ENCODE measurements around the gene THADA. TPM values are rescaled to one million over a fixed set of nuclear protein-coding genes. Genes with fewer than 3 reads are reported as not detected.

Gene THADA
- polyA plus RNA-seq, 4 donors, result 6.3 to 13.5 (median 12.7) TPM

DNA sequence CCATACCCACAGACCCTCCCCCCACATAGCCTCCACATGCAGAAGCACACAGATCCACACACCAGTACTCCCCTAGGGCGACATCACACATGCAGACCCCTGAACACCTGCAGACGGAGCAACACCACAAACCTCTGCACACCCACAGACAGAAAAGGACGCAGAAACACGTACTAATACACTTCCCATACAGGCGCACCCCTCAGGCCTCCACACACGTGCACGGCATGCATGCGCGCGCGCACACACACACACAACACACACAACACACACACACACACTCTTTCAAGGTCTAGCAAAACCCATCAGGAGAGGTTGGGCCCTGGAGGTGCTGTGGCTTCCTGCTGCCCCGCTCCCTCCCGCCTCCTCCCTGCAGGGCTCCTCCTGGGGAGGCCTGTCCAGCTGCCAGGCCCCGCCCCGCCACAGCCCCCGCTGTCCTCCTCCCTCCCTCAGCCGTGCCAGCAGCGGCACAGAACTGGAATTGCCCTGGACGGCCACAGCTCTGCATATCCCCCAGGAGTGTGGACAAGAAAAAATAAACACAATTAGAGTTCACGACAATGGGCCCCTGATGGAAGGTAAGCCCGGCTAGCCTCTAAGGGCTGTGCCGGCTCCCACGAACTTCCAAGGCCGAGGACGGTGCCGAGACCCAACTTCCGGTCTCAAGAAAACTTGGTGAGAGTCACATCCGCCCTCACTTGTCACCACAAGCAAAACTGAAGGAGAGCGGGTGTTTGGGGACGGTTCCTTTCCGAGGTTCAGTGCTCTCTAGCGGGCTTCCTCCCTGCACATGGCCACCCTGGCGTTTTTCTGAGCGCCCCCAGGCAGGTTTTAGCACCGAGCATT is 376.2 kb downstream of the THADA start:
- H3K36me3 ChIP-seq (ENCODE audit: control insufficient read depth in 3 of 3, insufficient read depth in 2 of 3, low read depth in 1 of 3, low read length in 3 of 3), result peaks cover 11 to 20% (median 13%) of the 10 kb centered on the region in 3 donors
- peaks cover 0 to 41% (median 15%) of the 10 kb centered on the region in 3 donors for H3K4me1 ChIP-seq (ENCODE audit: control insufficient read depth in 3 of 3, insufficient read depth in 2 of 3, low read depth in 1 of 3, low read length in 2 of 3)
- no peak for FAIRE-seq
- H3K27me3 ChIP-seq (ENCODE audit: control insufficient read depth in 3 of 3, insufficient read depth in 3 of 3, low read length in 3 of 3), result no peaks in the 10 kb centered on the region
- no peaks in the 10 kb centered on the region for H3K9me3 ChIP-seq (ENCODE audit: control insufficient read depth in 2 of 2, insufficient read depth in 1 of 2, low read depth in 1 of 2, low read length in 1 of 2)
- DNase-seq, result peak; percentile 94 to 95
- H3K4me3 ChIP-seq (ENCODE audit: low read depth in 1 of 3, low read length in 3 of 3), result peak overlapping the region; percentile 21 to 91 (median 28)
- WGBS, 3 donors, result 0 to 3% (median 0%) methylated on average over 35 of the region's 35 CpGs
- peak overlapping the region; percentile 92 to 93 (median 93) for H3K27ac ChIP-seq (ENCODE audit: low read depth in 1 of 3, low read length in 2 of 3)

DNA sequence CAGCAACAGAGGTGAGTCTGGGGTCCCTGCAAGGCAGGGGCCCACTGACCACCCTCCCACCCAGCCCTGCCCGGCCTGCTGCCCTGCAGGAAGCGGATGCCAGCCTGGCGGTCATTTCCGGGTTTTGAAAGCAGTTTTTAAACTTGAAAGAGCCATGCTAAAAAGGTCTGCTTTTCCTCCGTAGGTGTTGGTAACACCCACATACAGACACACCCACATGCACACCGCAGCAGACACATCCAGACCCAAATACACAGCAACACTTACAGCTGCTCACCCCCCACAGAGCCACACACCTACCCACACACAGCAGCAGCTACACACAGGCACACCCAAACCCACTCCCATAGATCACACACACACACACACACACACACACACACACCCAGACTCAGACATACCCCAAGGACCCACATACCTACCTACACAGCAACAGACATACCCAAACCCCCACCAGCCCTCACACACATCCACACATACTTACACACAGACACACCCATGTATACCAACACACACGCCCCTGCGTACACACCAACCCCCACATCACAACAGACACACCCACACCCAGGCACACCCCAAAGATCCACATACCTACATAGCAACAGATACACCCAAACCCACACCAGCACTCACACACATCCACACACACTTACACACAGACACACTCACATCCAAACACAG is 377.0 kb downstream of the THADA start:
- Histone ChIP-seq H3K36me3 (ENCODE audit: control insufficient read depth in 3 of 3, insufficient read depth in 2 of 3, low read depth in 1 of 3, low read length in 3 of 3) (peaks cover 5 to 16% (median 7%) of the 10 kb centered on the region in 3 donors), H3K9me3 (ENCODE audit: control insufficient read depth in 2 of 2, insufficient read depth in 1 of 2, low read depth in 1 of 2, low read length in 1 of 2) (no peaks in the 10 kb centered on the region), H3K27me3 (ENCODE audit: control insufficient read depth in 3 of 3, insufficient read depth in 3 of 3, low read length in 3 of 3) (no peaks in the 10 kb centered on the region), H3K4me3 (ENCODE audit: low read depth in 1 of 3, low read length in 3 of 3) (peak overlapping the region; percentile 19 to 91 (median 21)), H3K27ac (ENCODE audit: low read depth in 1 of 3, low read length in 2 of 3) (peak overlapping the region; percentile 92 to 93 (median 93)), H3K4me1 (ENCODE audit: control insufficient read depth in 3 of 3, insufficient read depth in 2 of 3, low read depth in 1 of 3, low read length in 2 of 3) (peaks cover 0 to 41% (median 15%) of the 10 kb centered on the region in 3 donors)
- DNase-seq (peak; percentile 84 to 85), FAIRE-seq (no peak)
- 2 to 5% (median 3%) methylated on average over 8 of the region's 8 CpGs for WGBS, 3 donors

DNA sequence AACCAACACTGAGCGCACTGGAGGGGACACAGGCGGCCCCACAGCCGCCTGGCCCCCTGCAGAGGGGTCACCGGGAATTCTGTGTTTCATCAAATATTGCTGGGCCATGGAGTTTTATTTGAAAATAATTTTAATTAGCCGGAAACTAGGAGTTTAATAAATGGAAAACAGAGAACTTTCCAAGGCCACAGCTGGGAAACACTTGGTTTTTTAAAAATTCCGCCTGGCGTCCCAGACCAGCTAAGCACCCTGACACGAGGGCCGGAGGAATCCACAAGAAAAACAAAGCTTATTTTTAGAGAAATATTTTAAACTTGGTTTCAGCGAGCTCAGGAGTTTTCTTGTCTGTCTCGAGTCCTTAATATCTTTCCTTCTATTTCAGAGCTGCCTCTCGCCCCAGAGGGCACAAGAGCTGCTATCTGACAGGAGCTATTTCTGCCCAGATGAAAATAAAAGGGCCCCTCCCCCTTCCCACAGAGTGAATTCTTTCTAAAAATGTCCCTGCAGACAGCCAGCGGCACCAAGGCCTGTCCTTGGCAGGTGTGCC is 377.6 kb downstream of the THADA start:
- peak overlapping the region in 1 of 3 donors; percentile 19 for H3K4me3 ChIP-seq (ENCODE audit: low read depth in 1 of 3, low read length in 3 of 3)
- FAIRE-seq (no peak), DNase-seq (no peak)
- H3K36me3 ChIP-seq (ENCODE audit: control insufficient read depth in 3 of 3, insufficient read depth in 2 of 3, low read depth in 1 of 3, low read length in 3 of 3), result peaks cover 0 to 16% (median 3%) of the 10 kb centered on the region in 3 donors
- H3K27ac ChIP-seq (ENCODE audit: low read depth in 1 of 3, low read length in 2 of 3), result peak overlapping the region; percentile 92 to 93 (median 93)
- H3K9me3 ChIP-seq (ENCODE audit: control insufficient read depth in 2 of 2, insufficient read depth in 1 of 2, low read depth in 1 of 2, low read length in 1 of 2), result no peaks in the 10 kb centered on the region
- 32 to 40% (median 38%) methylated on average over 13 of the region's 13 CpGs for WGBS, 3 donors
- no peaks in the 10 kb centered on the region for H3K27me3 ChIP-seq (ENCODE audit: control insufficient read depth in 3 of 3, insufficient read depth in 3 of 3, low read length in 3 of 3)
- peaks cover 0 to 43% (median 15%) of the 10 kb centered on the region in 3 donors for H3K4me1 ChIP-seq (ENCODE audit: control insufficient read depth in 3 of 3, insufficient read depth in 2 of 3, low read depth in 1 of 3, low read length in 2 of 3)

GRCh38 chr2:43217228-43218154 is 378.3 kb downstream of the THADA start:
- DNase-seq (peak in 1 of 2 donors; percentile 48), FAIRE-seq (no peak)
- H3K27ac ChIP-seq (ENCODE audit: low read depth in 1 of 3, low read length in 2 of 3), result peak overlapping the region; percentile 92 to 93 (median 93)
- H3K27me3 ChIP-seq (ENCODE audit: control insufficient read depth in 3 of 3, insufficient read depth in 3 of 3, low read length in 3 of 3), result no peaks in the 10 kb centered on the region
- H3K4me3 ChIP-seq (ENCODE audit: low read depth in 1 of 3, low read length in 3 of 3), result no peak overlapping the region
- 57 to 60% (median 58%) methylated on average over 11 of the region's 11 CpGs for WGBS, 3 donors
- H3K9me3 ChIP-seq (ENCODE audit: control insufficient read depth in 2 of 2, insufficient read depth in 1 of 2, low read depth in 1 of 2, low read length in 1 of 2), result no peaks in the 10 kb centered on the region
- H3K4me1 ChIP-seq (ENCODE audit: control insufficient read depth in 3 of 3, insufficient read depth in 2 of 3, low read depth in 1 of 3, low read length in 2 of 3), result peaks cover 0 to 50% (median 15%) of the 10 kb centered on the region in 3 donors
- peaks cover 0 to 17% (median 3%) of the 10 kb centered on the region in 3 donors for H3K36me3 ChIP-seq (ENCODE audit: control insufficient read depth in 3 of 3, insufficient read depth in 2 of 3, low read depth in 1 of 3, low read length in 3 of 3)

GRCh38 chr2:43216629-43217028 is 379.2 kb downstream of the THADA start:
- Histone ChIP-seq H3K27me3 (ENCODE audit: control insufficient read depth in 3 of 3, insufficient read depth in 3 of 3, low read length in 3 of 3) (no peaks in the 10 kb centered on the region), H3K27ac (ENCODE audit: low read depth in 1 of 3, low read length in 2 of 3) (no peak overlapping the region), H3K9me3 (ENCODE audit: control insufficient read depth in 2 of 2, insufficient read depth in 1 of 2, low read depth in 1 of 2, low read length in 1 of 2) (no peaks in the 10 kb centered on the region), H3K36me3 (ENCODE audit: control insufficient read depth in 3 of 3, insufficient read depth in 2 of 3, low read depth in 1 of 3, low read length in 3 of 3) (peaks cover 0 to 15% (median 0%) of the 10 kb centered on the region in 3 donors), H3K4me1 (ENCODE audit: control insufficient read depth in 3 of 3, insufficient read depth in 2 of 3, low read depth in 1 of 3, low read length in 2 of 3) (peaks cover 0 to 54% (median 15%) of the 10 kb centered on the region in 3 donors), H3K4me3 (ENCODE audit: low read depth in 1 of 3, low read length in 3 of 3) (no peak overlapping the region)
- 91 to 98% (median 96%) methylated on average over 7 to 8 of the region's 8 CpGs for WGBS, 3 donors
- FAIRE-seq (no peak), DNase-seq (no peak)

DNA sequence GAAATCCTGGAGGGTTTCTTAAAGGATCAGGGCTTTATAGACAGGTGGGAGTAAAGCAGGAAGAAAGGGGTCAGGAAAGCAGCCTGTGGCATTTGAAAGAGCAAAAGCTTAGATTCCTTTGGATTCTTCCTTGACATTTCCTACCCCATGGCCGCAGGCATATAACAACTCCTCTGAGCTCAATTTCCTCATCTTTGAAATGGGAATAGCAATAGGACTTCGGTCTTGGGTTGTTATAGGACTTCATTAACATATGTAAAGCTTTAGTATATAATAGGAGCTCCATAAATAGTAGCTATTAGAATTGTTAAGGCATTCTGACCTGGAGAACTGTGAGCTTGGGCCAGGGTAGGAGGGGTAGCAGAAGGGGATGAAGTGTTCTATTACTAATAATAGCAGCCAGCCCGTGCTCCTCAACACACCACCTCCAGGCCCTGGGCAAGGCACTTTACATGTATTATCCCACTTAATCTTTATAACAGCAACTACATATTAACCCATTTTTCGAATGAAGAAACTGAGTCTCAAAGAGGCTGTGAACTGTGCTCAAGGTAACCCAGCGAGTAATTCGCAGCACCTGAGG is 380.1 kb downstream of the THADA start:
- Histone ChIP-seq H3K9me3 (ENCODE audit: control insufficient read depth in 2 of 2, insufficient read depth in 1 of 2, low read depth in 1 of 2, low read length in 1 of 2) (no peaks in the 10 kb centered on the region), H3K4me3 (ENCODE audit: low read depth in 1 of 3, low read length in 3 of 3) (no peak overlapping the region), H3K27ac (ENCODE audit: low read depth in 1 of 3, low read length in 2 of 3) (no peak overlapping the region), H3K36me3 (ENCODE audit: control insufficient read depth in 3 of 3, insufficient read depth in 2 of 3, low read depth in 1 of 3, low read length in 3 of 3) (peaks cover 0 to 17% (median 0%) of the 10 kb centered on the region in 3 donors), H3K27me3 (ENCODE audit: control insufficient read depth in 3 of 3, insufficient read depth in 3 of 3, low read length in 3 of 3) (no peaks in the 10 kb centered on the region), H3K4me1 (ENCODE audit: control insufficient read depth in 3 of 3, insufficient read depth in 2 of 3, low read depth in 1 of 3, low read length in 2 of 3) (peaks cover 0 to 52% (median 15%) of the 10 kb centered on the region in 3 donors)
- WGBS, 3 donors, result 82 to 83% (median 83%) methylated on average over 6 of the region's 6 CpGs
- no peak for FAIRE-seq
- DNase-seq, result no peak

DNA sequence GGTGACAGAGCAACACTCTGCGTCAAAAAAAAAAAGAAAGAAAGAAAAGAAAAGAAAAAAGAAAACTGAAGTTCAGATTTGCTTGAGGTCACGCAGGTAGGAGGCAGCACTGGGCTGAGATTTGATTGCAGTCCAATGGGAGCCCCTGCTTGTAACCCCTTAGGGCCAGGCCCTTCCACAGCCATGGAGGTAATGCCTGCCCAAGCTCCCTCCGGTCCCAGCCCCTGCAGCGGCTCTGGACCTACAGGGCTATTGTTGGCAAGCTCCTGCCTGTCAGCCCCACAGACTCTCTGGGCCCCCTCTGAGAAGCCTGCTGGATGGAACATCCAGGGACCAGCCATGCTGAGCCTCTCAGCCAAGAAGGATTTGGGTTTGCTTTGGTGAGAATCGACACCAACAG is 381.6 kb downstream of the THADA start:
- no peak for DNase-seq
- no peak for FAIRE-seq

More for the DNA sequence above, 381.6 kb downstream of the THADA start:
- H3K27ac ChIP-seq (ENCODE audit: low read depth in 1 of 3, low read length in 2 of 3), result no peak overlapping the region
- no peaks in the 10 kb centered on the region for H3K27me3 ChIP-seq (ENCODE audit: control insufficient read depth in 3 of 3, insufficient read depth in 3 of 3, low read length in 3 of 3)
- WGBS, 3 donors, result 92 to 94% (median 93%) methylated on average over 5 of the region's 5 CpGs
- no peaks in the 10 kb centered on the region for H3K9me3 ChIP-seq (ENCODE audit: control insufficient read depth in 2 of 2, insufficient read depth in 1 of 2, low read depth in 1 of 2, low read length in 1 of 2)
- H3K4me3 ChIP-seq (ENCODE audit: low read depth in 1 of 3, low read length in 3 of 3), result no peak overlapping the region
- peaks cover 0 to 48% (median 15%) of the 10 kb centered on the region in 3 donors for H3K4me1 ChIP-seq (ENCODE audit: control insufficient read depth in 3 of 3, insufficient read depth in 2 of 3, low read depth in 1 of 3, low read length in 2 of 3)
- H3K36me3 ChIP-seq (ENCODE audit: control insufficient read depth in 3 of 3, insufficient read depth in 2 of 3, low read depth in 1 of 3, low read length in 3 of 3), result peaks cover 0 to 21% (median 0%) of the 10 kb centered on the region in 3 donors

All from small intestine (tissue), 7 donors.